ENCODE measurements around the gene ZSCAN1. TPM values are rescaled to one million over a fixed set of nuclear protein-coding genes. Genes with fewer than 3 reads are reported as not detected.

The ZSCAN1 gene
- total RNA-seq, 4 donors from 2014 or later, result not detected

DNA sequence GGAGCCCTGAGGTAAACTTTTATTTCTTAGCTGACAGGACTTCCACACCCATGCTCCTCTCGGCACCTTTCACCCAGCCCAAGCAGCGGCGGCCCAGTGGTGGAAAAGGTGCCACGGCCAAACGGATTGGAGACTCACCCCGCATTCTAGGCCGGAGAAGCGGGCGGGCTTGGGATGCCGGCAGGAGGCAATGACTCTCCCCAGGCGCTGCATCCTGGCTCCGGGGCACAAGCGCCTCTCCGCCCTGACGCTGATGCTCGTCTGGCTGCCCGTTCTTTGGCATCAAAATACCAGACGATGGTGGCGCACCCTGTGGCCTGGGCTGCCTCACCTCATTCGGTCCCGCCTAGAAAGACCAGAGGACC lies 24.5 kb upstream of the ZSCAN1 start:
- H3K36me3 ChIP-seq, result peaks cover 0 to 31% of the 10 kb centered on the region in 2 donors
- DNase-seq (no peak), ATAC-seq (no peak)
- H3K4me3 ChIP-seq, result peak overlapping the region in 3 of 4 donors; percentile 35 to 51 (median 47)
- H3K27me3 ChIP-seq, result peaks cover 0 to 32% (median 0%) of the 10 kb centered on the region in 3 donors
- TF ChIP-seq, protein P1, sequence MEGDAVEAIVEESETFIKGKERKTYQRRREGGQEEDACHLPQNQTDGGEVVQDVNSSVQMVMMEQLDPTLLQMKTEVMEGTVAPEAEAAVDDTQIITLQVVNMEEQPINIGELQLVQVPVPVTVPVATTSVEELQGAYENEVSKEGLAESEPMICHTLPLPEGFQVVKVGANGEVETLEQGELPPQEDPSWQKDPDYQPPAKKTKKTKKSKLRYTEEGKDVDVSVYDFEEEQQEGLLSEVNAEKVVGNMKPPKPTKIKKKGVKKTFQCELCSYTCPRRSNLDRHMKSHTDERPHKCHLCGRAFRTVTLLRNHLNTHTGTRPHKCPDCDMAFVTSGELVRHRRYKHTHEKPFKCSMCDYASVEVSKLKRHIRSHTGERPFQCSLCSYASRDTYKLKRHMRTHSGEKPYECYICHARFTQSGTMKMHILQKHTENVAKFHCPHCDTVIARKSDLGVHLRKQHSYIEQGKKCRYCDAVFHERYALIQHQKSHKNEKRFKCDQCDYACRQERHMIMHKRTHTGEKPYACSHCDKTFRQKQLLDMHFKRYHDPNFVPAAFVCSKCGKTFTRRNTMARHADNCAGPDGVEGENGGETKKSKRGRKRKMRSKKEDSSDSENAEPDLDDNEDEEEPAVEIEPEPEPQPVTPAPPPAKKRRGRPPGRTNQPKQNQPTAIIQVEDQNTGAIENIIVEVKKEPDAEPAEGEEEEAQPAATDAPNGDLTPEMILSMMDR (IDR thresholded peaks at IDR 0.05 in 4 of 5, conservative IDR thresholded peaks at IDR 0.05 in 1 of 5), result no peak
- no peak for TF ChIP-seq POLR2A (IDR thresholded peaks at IDR 0.05)
- intact Hi-C loops (cut with DNase I; ENCODE audit: low total_unique reads) (loop anchor here (10.0 kb wide), 1 partner anchor 316 kb away; the partner anchor contains the start of gene ZSCAN22), in situ Hi-C loops (cut with MboI; ENCODE audit: low sequenced_read_pairs in 4 of 4) (no loop called here)
- H3K4me1 ChIP-seq, result no peaks in the 10 kb centered on the region
- peaks cover 3 to 30% (median 3%) of the 10 kb centered on the region in 3 donors for H3K9me3 ChIP-seq
- no peak overlapping the region for H3K27ac ChIP-seq

DNA sequence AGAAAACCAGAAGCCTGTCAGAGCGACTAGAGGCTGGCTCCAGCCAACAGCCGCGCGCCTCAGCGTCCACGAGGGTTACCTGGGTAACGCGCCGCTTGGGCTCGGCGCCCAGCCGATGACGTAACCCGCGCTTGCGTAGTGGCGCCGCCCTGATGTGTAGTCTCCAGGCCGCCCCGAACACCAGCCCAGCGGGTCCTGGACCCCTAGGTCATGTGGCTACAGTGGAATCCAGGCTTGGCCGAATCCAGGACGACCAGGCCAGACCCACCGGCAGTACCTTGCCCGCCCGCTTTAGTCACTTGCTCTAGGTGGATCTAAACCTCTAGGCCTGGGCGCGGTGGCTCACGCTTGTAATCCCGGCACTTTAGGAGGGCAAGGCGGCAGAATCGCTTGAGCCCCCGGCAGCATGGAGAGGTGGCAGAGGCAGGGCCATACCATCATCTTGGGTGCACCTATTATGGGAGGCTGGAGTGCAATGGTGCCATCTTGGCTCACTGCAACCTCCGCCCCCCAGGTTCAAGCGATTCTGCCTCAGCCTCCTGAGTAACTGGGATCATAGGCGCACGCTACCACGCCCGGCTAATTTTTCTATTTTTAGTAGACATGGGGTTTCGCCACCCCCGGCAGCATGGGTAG lies 24.0 kb upstream of the ZSCAN1 start:
- Histone ChIP-seq H3K27ac (peak overlapping the region in 1 of 4 donors; percentile 57), H3K27me3 (peaks cover 0 to 32% (median 0%) of the 10 kb centered on the region in 3 donors), H3K9me3 (peaks cover 3 to 25% (median 3%) of the 10 kb centered on the region in 3 donors), H3K4me3 (peak overlapping the region; percentile 30 to 51 (median 41)), H3K36me3 (peaks cover 0 to 26% of the 10 kb centered on the region in 2 donors), H3K4me1 (no peaks in the 10 kb centered on the region)
- DNase-seq (peak; percentile 15 to 30), ATAC-seq (peak in 1 of 2 donors; percentile 50)
- intact Hi-C loops (cut with DNase I; ENCODE audit: low total_unique reads) (loop anchor here (10.0 kb wide), 1 partner anchor 315 kb away; the partner anchor contains the start of gene ZSCAN22), in situ Hi-C loops (cut with MboI; ENCODE audit: low sequenced_read_pairs in 4 of 4) (no loop called here)
- no peak for TF ChIP-seq POLR2A (IDR thresholded peaks at IDR 0.05)
- TF ChIP-seq, protein P1 (IDR thresholded peaks at IDR 0.05 in 4 of 5, conservative IDR thresholded peaks at IDR 0.05 in 1 of 5), result no peak

GRCh38 chr19:58010507-58010906 lies 23.3 kb upstream of the ZSCAN1 start:
- Histone ChIP-seq H3K27ac (no peak overlapping the region), H3K27me3 (peaks cover 0 to 32% (median 0%) of the 10 kb centered on the region in 3 donors), H3K4me3 (peak overlapping the region in 1 of 4 donors; percentile 47), H3K9me3 (peaks cover under 1 to 22% (median 3%) of the 10 kb centered on the region in 3 donors), H3K36me3 (peaks cover 0 to 19% of the 10 kb centered on the region in 2 donors), H3K4me1 (no peaks in the 10 kb centered on the region)
- intact Hi-C loops (cut with DNase I; ENCODE audit: low total_unique reads) (no loop called here), in situ Hi-C loops (cut with MboI; ENCODE audit: low sequenced_read_pairs in 4 of 4) (no loop called here)
- TF ChIP-seq, protein P1 (IDR thresholded peaks at IDR 0.05 in 4 of 5, conservative IDR thresholded peaks at IDR 0.05 in 1 of 5), result no peak
- TF ChIP-seq POLR2A (IDR thresholded peaks at IDR 0.05), result no peak
- DNase-seq (no peak), ATAC-seq (no peak)

DNA sequence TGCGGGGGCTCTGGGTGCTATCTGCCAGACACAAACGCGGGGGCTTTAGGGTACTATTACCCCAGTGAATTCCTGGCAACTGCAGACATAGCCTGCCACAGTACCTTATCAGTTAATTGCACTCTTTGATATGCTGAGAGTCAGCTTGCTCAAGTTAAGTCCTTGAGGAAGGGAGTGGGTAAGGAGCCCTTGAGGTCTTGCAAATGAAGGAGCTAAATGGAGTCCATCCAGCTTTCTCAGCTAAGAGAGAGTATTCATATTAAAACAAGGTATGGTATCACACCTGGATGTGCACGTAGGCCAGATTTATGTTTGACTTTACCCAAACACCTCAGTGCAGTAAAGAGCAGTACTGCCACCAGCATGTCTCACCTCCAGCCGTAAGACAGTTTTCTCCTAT lies 19.7 kb upstream of the ZSCAN1 start:
- H3K36me3 ChIP-seq, result no peaks in the 10 kb centered on the region
- ATAC-seq, result no peak
- no peaks in the 10 kb centered on the region for H3K4me1 ChIP-seq
- H3K27ac ChIP-seq, result no peak overlapping the region
- H3K27me3 ChIP-seq, result peaks cover 0 to 32% (median 0%) of the 10 kb centered on the region in 3 donors
- no peak for DNase-seq
- H3K4me3 ChIP-seq, result no peak overlapping the region
- peaks cover 0 to 3% (median 1%) of the 10 kb centered on the region in 3 donors for H3K9me3 ChIP-seq
- no peak for TF ChIP-seq POLR2A (IDR thresholded peaks at IDR 0.05)
- TF ChIP-seq, protein P1 (IDR thresholded peaks at IDR 0.05 in 4 of 5, conservative IDR thresholded peaks at IDR 0.05 in 1 of 5), result no peak
- intact Hi-C loops (cut with DNase I; ENCODE audit: low total_unique reads), result no loop called here
- in situ Hi-C loops (cut with MboI; ENCODE audit: low sequenced_read_pairs in 4 of 4), result no loop called here

Data from gastrocnemius medialis (tissue), 4 donors.